Heart right ventricle (tissue), 16 donors: Measurements from ENCODE around the gene C2CD4B. TPM values are rescaled to one million over a fixed set of nuclear protein-coding genes. Genes with fewer than 3 reads are reported as not detected.

Experiments
- ATAC-seq, 8 donors: fragments of 200-7000 bp; cut with Tn5 transposase; one replicate each; pipeline ENCODE4 v1.9.1; 2020; ENCODE audit warnings: mild to moderate bottlenecking in 8 of 8, moderate library complexity in 8 of 8, moderate number of reproducible peaks in 1 of 8
- DNase-seq, 2 donors: peaks; one replicate each; pipeline ENCODE4 v3.0.0-alpha.2; 2020
- H3K27ac ChIP-seq, 10 donors: fragments of 200-600 bp; sonication (generic) in 2 of 10; one replicate each; pipeline versions ENCODE4 v1.5.0 to v1.8.0; 2020 to 2022; ENCODE audit warnings: mild to moderate bottlenecking in 3 of 10
- H3K27me3 ChIP-seq, 7 donors: fragments of 200-600 bp; one replicate each; pipeline ENCODE4 v1.8.0; 2021 to 2022; ENCODE audit warnings: mild to moderate bottlenecking in 2 of 7
- H3K36me3 ChIP-seq, 9 donors: fragments of 200-600 bp; sonication (generic) in 1 of 9; one replicate each; pipeline versions ENCODE4 v1.5.0 to v1.8.0; 2020 to 2022; ENCODE audit warnings: mild to moderate bottlenecking in 2 of 9
- H3K4me1 ChIP-seq, 9 donors: fragments of 200-600 bp; sonication (generic) in 1 of 9; one replicate each; pipeline versions ENCODE4 v1.5.0 to v1.8.0; 2020 to 2022; ENCODE audit warnings: mild to moderate bottlenecking in 4 of 9
- H3K4me3 ChIP-seq, 10 donors: fragments of 200-600 bp; sonication (generic) in 2 of 10; one replicate each; pipeline versions ENCODE4 v1.5.0 to v1.8.0; 2020 to 2022; ENCODE audit warnings: mild to moderate bottlenecking in 7 of 10, moderate library complexity in 2 of 10
- H3K9me3 ChIP-seq, 11 donors: fragments of 200-600 bp in 10 of 11; sonication (generic) in 2 of 11; one replicate each; pipeline versions ENCODE4 v1.5.0 to v1.8.0; 2013 to 2022; ENCODE audit warnings: mild to moderate bottlenecking in 2 of 11, control low read depth in 1 of 11, moderate library complexity in 1 of 11
- CTCF ChIP-seq, 9 donors: fragments of 200-600 bp; sonication (generic) in 2 of 9; IDR thresholded peaks; one replicate each; pipeline versions ENCODE4 v1.5.0 to v1.8.0; 2021 to 2022; ENCODE audit warnings: antibody characterized with exemption in 9 of 9, mild to moderate bottlenecking in 5 of 9, moderate library complexity in 1 of 9
- WGBS, 2 donors: extraction: QIAGEN DNeasy Blood & Tissue Kit; methylation state at CpG; one replicate each; pipeline ENCODE4 v1.1.7; 2013; ENCODE audit warnings: inconsistent platforms in 1 of 2; 5-methylcytosine and 5-hydroxymethylcytosine counted together
- intact Hi-C, 10 donors: fragments of 100-400 bp; cut with DNase I; formaldehyde crosslinking; loops; one replicate each; pipeline versions ENCODE4 v1.11.1 to v1.14.2; 2022
- polyA plus RNA-seq, 2 donors: library from polyadenylated mRNA; stranded (reverse); fragments of 200-250 nt; gene quantifications; one replicate each; pipeline ENCODE4 v1.2.3, GENCODE V29; 2013
- total RNA-seq, 10 donors: library from RNA; stranded (reverse); fragmentation: NEBNext Ultra II Directional in 3 of 10; extraction: Animal tissue kit (Norgen Biotek cat#: 25700) in 3 of 10; gene quantifications; one replicate each; pipeline versions ENCODE4 v1.2.1 to v1.2.4, GENCODE V29; 2021 to 2023
- donor health status: Arrhythmogenic right ventricular cardiomyopathy.
- donor health status: ischemic (EF 13 %, LVEDD 7.1; RV severe dilation, severe dysfunction).
- donor health status: healthy with polysubstance abuse.
- donor health status: DM: no; HTN: yes; CAD: no.
- donor health status: DM: no; HTN: no; CAD: no.
- donor health status: ischemic (EF 25% LVEDD 6.9; RV normal size, moderate dysfunction).
- donor health status: ischemic (EF 25% LVEDD 5.7; RV mildly dilated, moderate dysfunction).
- donor health status: healthy.
- donor health status: DM: yes; HTN: yes; CAD: no.
- donor health status: Ischemic cardiomyopathy.
- donor health status: ischemic (EF 35%, LVEDD 5.7; RV mildly dilated, moderate dysfunction).
- donor health status: nonischemic (EF 11% LVEDD 7.7; RV severe dilation, severe dysfunction).
- donor health status: DM: yes; HTN: yes; CAD: no.
- donor health status: PGD.
- donor health status: ischemic (EF 29% LVEDD 5.4; RV normal size, mild dysfunction).
- donor health status: nonischemic (EF 23%, LVEDD 6.1; RV moderate dilation, normal function).

C2CD4B gene
- total and polyA plus RNA-seq, 12 donors, result 0.82 to 7.1 (median 2.1) TPM

- H3K4me3 ChIP-seq, result no peak overlapping the region
- no peaks in the 10 kb centered on the region for H3K9me3 ChIP-seq
- intact Hi-C loops, result no loop called here
- H3K27ac ChIP-seq, result no peak overlapping the region
- ATAC-seq, result no peak
- TF ChIP-seq CTCF (IDR thresholded peaks at IDR 0.05), result no peak
- H3K36me3 ChIP-seq, result no peaks in the 10 kb centered on the region
- H3K4me1 ChIP-seq, result peaks cover 0 to 4% (median 0%) of the 10 kb centered on the region in 9 donors
- DNase-seq, result no peak
- 92 to 94% methylated on average over 10 of the region's 10 CpGs for WGBS, 2 donors
- no peaks in the 10 kb centered on the region for H3K27me3 ChIP-seq
Observed at GRCh38 chr15:62145015-62145735, 19.9 kb downstream of the C2CD4B start.

- Histone ChIP-seq H3K27ac (no peak overlapping the region), H3K9me3 (no peaks in the 10 kb centered on the region), H3K27me3 (no peaks in the 10 kb centered on the region), H3K4me1 (peaks cover 0 to 9% (median 0%) of the 10 kb centered on the region in 9 donors), H3K36me3 (no peaks in the 10 kb centered on the region), H3K4me3 (no peak overlapping the region)
- intact Hi-C loops, result no loop called here
- DNase-seq, result no peak
- no peak for TF ChIP-seq CTCF (IDR thresholded peaks at IDR 0.05)
- ATAC-seq, result no peak
- 82 to 83% methylated on average over 3 of the region's 3 CpGs for WGBS, 2 donors
Observed at GRCh38 chr15:62142736-62143135, 22.3 kb downstream of the C2CD4B start.

GRCh38 chr15:62141643-62142588 lies 23.2 kb downstream of the C2CD4B start:
- Histone ChIP-seq H3K27ac (no peak overlapping the region), H3K36me3 (no peaks in the 10 kb centered on the region), H3K4me3 (no peak overlapping the region), H3K9me3 (no peaks in the 10 kb centered on the region), H3K4me1 (peaks cover 0 to 9% (median 0%) of the 10 kb centered on the region in 9 donors), H3K27me3 (no peaks in the 10 kb centered on the region)
- intact Hi-C loops, result no loop called here
- no peak for DNase-seq
- WGBS, 2 donors, result 67 to 71% methylated on average over 5 of the region's 5 CpGs
- TF ChIP-seq CTCF (IDR thresholded peaks at IDR 0.05), result no peak
- no peak for ATAC-seq

GRCh38 chr15:62141200-62141599 lies 23.9 kb downstream of the C2CD4B start:
- TF ChIP-seq CTCF (IDR thresholded peaks at IDR 0.05), result no peak
- Histone ChIP-seq H3K27me3 (no peaks in the 10 kb centered on the region), H3K27ac (no peak overlapping the region), H3K9me3 (no peaks in the 10 kb centered on the region), H3K4me3 (no peak overlapping the region), H3K36me3 (no peaks in the 10 kb centered on the region), H3K4me1 (peaks cover 0 to 9% (median 0%) of the 10 kb centered on the region in 9 donors)
- 71 to 97% methylated on average over 1 of the region's 1 CpG for WGBS, 2 donors
- DNase-seq (no peak), ATAC-seq (no peak)
- intact Hi-C loops, result no loop called here
